GM18508 (cell line): ENCODE measurements around the gene VASH2.

ENCODE experiments used
- ATAC-seq: cut with Tn5 transposase; IDR thresholded peaks from one replicate; pipeline ENCODE4 v1.9.1; 2021; ENCODE audit warnings: moderate number of reproducible peaks; ENCODE audit not compliant: insufficient read depth, unreplicated experiment

Gene VASH2

DNA sequence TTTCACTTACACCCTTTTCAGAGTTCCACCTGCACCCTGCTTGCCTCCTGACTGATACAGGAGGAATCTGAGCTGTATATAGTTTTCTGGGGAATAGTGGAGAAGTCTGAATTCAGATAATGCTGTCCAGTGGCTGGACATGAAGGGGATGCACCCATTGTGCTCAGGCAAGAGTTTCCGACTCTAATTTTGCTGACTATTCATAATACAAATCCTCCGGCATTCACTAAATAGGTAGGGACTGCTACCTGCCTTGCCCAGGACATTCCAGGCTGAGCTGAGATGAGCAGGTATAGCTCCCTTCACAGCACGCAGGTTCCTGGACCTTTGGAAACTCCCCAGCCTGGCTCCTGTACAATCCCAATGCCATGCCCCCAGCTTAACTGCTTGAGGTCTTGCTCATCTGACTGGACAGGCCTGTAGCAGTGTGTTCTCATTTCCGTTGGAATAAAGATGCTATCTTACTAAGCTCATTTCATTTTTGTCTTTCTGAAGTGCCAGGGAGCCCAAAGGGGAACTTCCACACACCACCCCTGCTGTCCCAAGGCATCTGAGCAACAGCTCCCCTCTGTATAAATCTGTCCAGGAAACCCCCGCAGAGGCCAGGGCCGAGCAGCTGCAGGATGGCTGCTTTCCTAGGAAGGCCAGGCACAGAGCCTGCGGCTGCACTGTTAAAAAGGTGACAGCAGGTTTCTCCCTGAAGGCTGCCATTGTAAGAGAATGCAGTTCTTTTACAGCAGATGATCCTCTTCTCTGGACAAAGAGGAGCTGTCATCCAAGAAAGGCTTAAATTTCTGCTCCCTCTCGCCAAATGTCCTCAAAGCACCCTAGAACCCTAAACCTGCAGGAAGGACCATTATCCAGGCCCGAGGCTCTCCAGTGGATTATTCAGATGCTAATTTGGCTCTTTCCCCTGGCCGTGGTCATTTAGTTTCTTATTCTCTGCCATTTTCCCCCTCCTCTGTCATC lies 21.7 kb upstream of the VASH2 start:
- ATAC-seq, result peak; percentile 79

DNA sequence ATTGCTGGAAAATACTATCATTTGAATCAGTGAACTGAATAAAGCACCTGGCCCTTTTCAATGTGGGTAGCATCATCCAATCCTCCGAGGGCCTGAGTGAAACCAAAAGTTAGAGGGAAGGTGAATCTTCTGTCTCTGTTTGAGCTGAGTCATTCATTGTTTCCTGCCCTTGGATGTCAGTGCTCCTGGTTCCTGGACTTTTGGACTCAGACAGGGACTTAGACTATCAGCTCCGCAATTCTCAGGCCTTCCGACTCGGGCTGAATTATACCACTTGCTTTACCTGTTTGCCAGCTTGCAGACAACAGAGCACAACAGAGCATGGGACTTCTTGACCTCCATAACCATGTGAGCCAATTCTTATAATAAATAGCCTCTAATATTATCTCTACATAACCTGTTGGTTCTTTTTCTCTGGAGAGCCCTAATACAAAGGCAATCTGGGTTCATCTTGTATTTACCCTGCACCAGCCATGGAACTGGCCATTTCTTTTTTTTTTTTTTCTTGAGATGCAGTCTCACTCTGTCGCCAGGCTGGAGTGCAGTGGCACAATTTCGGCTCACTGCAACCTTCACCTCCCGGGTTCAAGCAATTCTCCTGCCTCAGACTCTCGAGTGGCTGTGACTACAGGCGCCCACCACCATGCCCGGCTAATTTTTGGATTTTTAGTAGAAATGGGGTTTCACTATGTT lies 19.2 kb upstream of the VASH2 start:
- no peak for ATAC-seq

DNA sequence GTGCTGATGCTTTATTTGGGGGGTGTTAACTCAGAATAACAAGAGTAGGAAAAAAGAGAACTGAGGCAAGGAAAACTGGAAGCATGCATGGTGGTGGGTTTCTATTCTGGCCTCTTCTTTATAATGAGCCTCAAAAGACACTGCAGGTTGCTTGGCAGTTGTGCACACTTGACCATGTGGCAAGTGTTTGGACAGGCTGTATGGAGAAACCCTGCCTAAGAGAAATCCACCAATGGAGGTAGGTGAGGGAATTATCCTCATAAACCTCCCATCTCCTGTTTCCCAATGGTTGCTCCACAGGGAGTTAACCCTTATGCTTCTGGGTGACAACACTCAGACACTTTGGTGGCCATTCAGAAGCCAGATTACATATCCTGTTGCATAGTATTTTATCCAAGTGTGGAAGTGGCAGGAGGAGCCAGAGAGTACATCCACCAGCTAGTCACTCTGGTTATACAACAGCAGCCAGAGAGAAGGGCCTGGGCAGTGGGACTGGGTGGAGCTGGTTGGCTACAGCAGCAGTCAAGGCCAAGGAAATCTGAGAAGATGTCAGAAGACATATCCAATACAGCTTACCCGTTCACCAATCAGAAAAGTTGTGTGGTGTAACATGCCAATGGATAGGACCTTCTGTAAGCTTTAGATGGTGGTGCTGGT lies 16.4 kb upstream of the VASH2 start:
- no peak for ATAC-seq

DNA sequence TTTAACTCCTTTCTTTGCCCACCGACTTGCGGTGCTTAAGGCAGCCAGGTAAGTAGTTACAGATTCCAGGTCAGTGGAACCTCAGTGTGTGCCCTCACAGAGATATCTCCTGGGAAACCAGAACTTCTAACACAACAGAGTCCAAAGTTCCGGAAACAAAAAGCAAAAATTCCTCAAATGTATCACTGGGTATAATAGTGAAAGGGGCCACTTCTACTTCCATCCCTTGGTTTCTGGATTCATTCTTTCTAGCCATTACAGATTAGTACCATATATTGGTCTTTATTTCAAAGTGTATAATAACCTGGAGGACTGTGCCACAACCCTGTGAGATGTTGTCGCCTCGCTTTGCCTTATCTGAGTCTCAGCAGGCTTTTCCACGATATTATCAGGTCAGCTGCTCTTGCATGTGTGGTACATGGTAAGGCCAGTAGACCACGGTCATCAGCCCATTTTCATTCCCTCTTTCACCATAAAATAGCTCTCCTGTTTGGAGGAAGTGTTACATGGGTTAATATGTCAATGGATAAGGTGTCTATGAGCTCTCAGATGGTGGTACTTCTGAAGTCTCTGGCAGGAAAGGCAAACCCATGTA lies 14.9 kb upstream of the VASH2 start:
- no peak for ATAC-seq

DNA sequence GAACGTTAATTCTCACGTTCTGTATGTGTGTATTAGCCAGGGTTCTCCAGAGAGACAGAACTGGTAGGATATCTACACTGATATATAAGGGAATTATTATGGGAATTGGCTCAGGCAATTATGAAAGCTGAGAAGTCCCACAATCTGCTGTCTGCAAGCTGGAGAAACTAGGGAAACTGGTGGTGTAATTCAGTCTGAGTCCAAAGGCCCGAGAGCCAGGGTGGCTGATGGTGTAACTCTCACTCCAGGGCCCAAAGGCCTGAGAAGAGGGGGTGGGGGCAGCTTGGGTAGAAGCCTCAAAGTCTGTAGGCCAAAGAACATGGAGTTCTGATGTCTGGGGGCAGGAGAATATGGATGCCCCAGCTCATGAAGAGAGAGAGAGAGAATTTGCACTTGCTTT lies 13.3 kb upstream of the VASH2 start:
- ATAC-seq, result no peak

DNA sequence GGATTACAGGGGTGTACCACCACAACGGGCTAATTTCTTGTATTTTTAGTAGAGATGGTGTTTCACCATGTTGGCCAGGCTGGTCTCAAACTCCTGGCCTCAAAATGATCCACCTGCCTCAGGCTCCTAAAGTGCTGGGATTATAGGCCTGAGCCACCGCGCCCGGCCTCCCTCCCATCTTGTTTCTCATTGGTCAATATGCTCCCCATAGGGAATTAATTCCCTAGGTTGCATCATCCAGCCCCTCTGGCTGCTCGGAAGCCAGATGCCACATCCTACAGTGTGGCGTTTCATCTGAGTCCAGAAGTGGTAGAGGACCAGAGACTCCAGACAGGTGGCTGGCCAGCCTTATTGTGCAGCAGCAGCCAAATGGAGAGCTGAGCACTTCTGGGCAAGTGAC lies 11.5 kb upstream of the VASH2 start:
- ATAC-seq, result no peak

DNA sequence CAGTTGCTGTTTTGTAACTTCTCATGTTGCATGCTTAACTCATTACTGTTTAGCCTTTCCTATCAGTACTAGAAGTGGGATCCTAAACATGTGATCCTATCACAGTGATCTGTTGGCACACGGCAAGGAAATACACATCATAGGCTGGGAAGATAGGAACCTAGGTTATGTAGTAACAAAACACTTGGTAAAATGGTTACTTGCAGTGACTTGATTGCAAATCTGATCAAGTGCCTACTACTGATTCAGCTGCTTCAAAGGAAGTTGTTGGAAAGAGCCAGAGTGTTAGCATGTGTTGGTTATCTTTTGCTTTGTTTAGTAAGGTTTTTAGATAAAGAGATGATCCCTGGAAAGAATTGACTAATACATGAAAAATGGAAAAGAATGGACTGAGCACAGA lies 8.9 kb upstream of the VASH2 start:
- ATAC-seq, result no peak

DNA sequence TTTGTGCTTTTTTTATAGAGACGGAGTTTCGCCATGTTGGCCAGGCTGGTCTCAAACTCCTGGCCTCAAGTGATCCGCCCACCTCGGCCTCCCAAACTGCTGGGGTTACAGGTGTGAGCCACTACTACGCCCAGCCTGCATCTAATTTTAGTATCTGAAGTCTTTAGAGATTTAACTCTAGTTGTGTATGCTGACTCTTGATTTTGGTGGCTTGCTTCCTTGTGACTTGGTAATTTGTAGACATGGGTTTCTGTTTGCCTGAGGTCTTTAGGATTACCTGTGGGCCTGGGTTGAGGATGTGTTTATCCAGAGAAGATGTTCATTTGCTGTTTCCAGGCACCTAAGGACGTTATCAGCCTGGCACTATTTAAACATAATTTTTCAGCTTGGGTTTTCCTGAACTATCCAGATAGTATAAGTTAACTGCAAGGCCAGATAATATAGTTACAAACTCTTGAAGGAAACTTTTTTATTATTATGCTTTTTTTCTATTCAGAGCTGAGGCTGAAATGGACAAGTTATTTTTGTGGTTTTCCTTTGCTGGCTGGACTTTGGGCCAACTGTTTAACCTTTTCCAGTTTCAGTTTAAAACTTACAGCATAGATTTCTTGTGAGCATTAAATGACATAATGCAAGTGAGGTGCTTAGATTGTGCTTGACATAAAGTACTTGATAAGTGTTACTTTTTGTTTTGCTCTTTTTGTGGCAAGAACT lies 7.5 kb upstream of the VASH2 start:
- no peak for ATAC-seq

DNA sequence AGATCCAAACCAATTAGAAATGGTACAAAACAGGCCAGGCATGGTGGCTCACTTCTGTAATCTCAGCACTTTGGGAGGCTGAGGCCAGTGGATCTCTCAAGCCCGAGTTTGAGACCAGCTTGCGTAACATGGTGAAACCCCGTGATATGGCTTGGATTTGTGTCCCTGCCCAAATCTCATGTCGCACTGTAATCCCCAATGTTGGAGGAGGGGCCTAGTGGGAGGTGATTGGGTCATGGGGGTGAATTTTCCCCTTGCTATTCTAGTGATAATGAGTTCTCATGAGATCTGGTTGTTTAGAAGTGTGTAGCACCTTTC lies 7.0 kb upstream of the VASH2 start:
- ATAC-seq, result no peak

DNA sequence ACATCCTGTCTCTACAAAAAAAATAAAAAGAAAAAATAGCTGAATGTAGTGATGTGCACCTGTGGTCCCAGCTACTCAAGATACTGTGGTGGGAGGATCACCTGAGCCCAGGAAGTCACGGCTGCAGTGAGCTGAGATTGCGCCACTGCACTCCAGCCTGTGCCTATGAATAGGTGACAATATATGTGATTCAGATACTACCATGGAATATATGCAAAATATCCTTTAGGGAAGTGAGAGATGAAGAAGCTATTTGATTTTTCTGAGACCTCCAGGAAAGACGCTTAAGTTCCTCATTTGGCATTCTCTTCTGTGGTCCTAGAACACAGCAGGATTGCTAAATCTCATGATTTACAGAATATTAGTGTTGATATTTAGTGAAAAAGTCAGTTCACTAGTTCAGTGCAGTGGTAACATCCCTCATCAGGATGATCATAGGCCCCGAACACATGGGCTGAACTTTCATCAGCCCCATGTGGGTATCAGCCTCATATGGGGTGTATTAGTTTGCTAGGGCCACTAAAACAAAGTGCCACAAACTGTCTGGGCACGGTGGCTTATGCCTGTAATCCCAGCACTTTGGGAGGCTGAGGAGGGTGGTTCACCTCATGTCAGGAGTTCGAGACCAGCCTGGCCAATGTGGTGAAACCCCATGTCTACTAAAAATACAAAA lies 6.0 kb upstream of the VASH2 start:
- ATAC-seq, result no peak

DNA sequence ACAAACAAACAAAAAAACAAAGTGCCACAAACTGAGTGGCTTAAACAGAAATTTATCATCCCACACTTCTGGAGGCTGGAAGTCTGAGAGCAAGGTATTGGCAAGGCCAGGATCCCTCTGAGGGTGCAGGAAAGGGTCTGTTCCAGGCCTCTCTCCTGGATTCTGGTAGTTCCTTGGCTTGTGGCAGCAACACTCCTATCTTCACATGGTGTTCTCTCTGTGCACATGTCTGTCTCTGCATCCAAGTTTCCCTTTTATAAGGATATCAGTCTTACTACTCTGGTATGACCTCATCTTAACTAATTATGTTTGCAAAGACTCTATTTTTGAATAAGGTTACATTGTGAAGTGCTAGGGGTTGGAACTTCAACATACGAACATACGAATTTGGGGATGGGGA lies 5.3 kb upstream of the VASH2 start:
- no peak for ATAC-seq

DNA sequence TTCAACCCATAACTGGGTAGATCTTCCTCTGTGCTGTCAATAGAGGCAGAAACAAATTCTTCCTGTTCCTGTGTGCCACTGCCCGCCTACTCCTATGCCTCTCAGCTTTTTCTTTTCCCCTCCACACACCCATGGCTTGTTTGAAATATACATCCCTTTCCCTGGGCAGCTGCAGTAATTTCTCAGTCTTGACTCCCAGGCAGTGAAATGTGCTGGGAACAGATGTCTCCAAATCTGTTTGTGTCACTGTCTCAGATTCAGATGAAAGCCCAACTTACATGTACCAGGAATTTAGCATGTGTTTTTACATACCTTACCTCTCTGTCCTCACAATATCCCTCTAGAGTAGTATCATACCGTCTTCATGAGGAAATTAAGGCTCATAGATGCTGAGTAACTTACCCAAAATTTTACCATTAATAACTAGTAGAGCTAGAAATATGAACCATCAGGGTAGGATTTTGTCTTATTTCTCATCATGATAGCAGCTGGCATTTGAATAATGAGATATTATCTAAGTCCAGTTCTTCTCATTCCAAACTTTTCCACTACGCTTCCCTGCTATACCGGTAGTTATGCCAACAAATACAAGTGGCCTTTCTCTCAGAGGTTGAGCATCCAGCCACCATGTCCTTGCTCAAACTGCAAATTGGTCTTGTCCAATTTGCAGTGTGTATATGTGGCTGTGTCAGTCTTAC lies 4.7 kb upstream of the VASH2 start:
- ATAC-seq, result no peak

DNA sequence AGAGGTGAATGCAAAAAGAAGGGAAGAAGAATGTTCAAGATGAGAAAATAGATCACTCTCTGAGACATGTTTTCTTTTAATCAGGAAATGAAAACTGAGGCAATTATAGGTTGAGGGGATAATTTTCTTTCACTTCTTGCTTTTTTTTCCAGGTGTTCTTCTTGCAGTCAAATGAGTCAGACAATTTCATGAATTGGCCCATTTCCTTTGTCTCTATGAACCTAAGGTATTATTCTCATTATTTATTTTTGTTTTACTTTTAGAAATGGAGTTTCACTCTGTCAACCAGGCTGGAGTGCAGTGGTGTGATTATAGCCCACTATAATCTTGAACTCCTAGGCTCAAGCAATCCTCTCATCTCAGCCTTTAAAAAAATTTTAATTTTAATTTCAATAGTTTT lies 3.5 kb upstream of the VASH2 start:
- ATAC-seq, result no peak

DNA sequence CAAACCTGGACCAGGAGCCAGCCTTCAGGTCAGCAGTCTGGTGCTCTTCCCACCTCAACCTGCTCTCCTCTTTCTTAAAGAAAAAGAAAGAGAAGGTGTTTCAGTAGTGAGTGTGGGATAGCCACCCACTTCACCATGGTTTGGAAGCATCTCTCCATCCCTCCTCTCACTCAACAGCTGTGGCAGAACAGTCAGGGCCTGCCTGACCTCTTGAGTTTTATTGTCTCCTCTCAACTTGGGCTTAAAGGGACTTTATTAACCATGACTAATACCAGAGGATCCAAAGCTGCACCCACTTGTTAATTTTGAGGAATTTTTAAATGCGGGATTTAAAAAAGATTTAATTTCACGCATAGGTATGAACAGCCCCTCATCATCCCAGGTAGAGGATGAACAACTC lies 570 bp upstream of the VASH2 start:
- no peak for ATAC-seq

DNA sequence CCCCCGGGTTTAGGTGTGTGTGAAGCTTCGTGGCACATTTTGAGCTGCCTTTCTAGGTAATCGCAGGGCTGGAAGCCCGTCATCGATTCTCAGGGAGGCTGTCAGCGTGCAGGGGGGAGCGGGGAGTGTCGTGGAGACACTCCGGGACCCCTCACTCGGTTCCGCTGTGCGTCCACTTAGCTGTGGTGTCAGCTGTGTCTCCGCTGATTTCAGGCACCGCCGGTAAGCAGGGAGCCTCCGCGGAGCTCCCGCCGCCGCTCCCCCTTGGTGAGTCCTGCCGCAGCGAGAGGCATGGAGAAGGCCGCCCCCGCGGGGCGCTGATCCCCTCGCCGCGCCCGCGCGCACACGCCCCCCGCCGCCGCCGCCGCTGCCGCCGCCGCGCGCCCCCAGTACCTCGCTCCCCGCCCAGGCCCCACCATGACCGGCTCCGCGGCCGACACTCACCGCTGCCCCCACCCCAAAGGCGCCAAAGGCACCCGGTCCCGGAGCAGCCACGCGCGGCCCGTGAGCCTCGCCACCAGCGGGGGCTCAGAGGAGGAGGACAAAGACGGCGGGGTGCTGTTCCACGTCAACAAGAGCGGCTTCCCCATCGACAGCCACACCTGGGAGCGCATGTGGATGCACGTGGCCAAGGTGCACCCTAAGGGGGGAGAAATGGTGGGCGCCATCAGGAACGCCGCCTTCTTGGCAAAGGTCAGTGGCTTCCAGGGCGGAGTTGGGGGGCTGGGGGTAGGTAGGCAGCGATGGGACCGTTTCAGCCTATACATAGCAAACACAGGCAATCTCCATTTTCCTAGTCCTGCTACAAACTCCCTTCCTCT lies 995 bp downstream of the VASH2 start:
- no peak for ATAC-seq

DNA sequence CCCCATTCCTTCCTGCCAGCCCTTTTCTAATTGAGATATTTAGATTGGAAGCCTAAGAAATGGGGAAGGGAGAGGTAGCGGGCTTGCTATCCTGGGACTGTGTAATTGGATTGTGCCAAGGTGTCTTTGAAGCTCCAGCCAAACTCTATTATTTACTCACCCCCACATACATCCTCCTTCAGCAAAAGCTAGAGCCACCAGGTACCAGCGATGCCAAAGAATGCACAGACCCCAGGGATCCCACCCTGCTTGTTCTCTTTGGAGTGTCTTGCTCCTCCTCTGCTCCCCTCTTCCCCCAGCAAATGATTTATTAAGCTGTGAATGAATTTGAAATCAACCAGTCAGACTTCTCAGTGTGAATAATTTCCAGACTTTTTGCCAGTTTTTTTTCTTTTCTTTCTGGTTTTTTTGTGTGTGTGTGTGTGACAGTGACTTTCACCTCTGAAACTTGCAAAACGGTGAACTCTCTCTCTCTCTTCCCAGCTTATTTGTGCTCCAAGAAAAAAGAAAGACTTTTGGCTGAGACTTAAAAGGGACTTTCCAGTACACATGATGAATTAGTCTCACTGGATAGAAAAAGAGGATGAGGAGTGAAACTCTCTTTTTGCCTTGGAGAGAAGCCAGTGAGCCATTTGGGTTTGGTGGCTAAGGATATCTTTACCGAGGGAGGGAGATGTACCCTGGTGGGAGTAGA lies 1.8 kb downstream of the VASH2 start:
- ATAC-seq, result no peak

DNA sequence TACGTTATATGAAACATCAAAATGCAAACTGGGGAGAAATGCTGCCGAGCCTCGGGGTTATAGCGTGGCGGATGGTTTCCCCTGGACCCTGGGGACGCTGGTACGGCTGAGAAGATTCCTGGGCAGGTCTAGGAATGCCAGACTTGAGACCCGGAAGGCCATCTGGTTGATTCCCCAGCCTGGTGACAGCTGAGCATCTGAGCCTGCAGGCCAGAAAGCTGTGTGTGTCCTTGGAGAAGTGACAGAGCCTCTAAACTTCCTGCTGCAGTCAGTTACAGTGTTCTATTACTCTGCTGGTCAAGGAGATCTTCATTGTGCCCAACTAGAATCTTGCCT lies 2.3 kb downstream of the VASH2 start:
- ATAC-seq, result no peak

DNA sequence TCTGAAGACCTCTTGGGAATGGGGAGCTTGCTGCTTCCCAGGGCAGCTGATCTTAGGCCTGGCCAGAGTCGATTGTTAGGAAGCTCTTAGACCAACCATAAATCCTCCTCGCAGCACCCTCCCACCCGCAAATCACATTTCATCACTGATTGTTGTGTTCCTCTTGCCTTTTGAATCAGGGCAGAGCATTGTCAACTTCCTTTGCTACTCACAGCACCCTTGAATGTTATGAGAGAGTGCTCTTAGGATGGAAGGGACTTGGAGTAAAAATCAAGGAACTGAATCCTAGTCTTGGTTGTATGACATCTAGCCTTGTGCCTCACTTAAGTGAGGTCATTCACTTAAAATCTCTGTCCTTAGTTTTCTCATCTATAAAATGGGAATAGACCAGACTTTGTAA lies 3.0 kb downstream of the VASH2 start:
- ATAC-seq, result no peak
